Fibroblast of villous mesenchyme (primary cell): ENCODE results near the gene ARSG. TPM values are rescaled to one million over a fixed set of nuclear protein-coding genes. Genes with fewer than 3 reads are reported as not detected.

Experiments
- DNase-seq: peaks from one replicate; pipeline ENCODE4 v3.0.0-alpha.2; 2010; ENCODE audit warnings: low read depth
- H3K4me3 ChIP-seq: 2 replicates; pipeline ENCODE4 v1.5.1; 2011; ENCODE audit warnings: low read depth, mild to moderate bottlenecking, low read length
- total RNA-seq: library from RNA; depleted of rRNA; stranded (reverse); fragments of >200 nt; gene quantifications from 2 replicates; pipeline ENCODE4 v1.2.3, GENCODE V29; 2012
- TF ChIP-seq, protein P1 (sequence below): IDR thresholded peaks from 2 replicates; pipeline ENCODE4 v1.5.1; 2012; ENCODE audit warnings: low read depth, mild to moderate bottlenecking, low read length; ENCODE audit not compliant: insufficient read depth

ARSG gene
- total RNA-seq, 1 donor: 5.6 TPM

GRCh38 chr17:68439656-68440290 is 148.5 kb downstream of the ARSG start:
- no peak for DNase-seq
- TF ChIP-seq, protein P1, sequence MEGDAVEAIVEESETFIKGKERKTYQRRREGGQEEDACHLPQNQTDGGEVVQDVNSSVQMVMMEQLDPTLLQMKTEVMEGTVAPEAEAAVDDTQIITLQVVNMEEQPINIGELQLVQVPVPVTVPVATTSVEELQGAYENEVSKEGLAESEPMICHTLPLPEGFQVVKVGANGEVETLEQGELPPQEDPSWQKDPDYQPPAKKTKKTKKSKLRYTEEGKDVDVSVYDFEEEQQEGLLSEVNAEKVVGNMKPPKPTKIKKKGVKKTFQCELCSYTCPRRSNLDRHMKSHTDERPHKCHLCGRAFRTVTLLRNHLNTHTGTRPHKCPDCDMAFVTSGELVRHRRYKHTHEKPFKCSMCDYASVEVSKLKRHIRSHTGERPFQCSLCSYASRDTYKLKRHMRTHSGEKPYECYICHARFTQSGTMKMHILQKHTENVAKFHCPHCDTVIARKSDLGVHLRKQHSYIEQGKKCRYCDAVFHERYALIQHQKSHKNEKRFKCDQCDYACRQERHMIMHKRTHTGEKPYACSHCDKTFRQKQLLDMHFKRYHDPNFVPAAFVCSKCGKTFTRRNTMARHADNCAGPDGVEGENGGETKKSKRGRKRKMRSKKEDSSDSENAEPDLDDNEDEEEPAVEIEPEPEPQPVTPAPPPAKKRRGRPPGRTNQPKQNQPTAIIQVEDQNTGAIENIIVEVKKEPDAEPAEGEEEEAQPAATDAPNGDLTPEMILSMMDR: no peak
- H3K4me3 ChIP-seq: no peak overlapping the region

- no peak overlapping the region for H3K4me3 ChIP-seq
- TF ChIP-seq, protein P1: no peak
- DNase-seq: no peak
Measured at GRCh38 chr17:68440526-68440925, 149.2 kb downstream of the ARSG start.

DNA sequence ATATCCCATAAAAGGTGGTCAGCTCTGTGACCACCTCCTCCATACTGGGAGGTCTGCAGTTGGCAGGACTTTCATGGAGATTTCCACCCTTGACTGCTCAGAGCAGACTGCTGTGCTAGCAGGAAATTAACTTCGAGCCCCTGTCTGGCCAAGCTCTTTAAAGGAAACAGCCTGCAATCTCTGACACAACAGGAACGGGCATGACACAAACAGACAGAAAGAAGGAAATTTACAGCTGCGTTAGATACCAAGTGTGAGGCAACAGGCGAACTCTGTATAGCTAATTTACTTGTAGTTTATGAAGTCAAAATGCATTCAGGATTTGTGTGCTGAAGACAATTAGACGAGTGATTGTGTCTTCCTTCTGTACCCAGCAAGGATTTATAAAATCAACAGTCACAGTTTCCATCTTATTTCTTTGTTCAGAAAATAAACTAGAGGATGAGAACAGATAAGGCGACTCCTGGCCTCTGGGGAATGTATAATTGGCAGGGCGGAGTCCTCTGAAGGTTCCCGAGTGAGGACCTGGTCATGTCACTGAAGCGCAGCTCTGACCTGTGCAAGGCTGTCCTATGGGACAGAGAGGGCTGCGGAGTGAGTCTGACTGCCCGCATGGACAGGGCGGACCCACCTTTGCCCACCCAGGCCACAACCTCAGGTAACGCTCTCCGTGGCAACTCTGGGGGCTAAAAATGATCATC is 149.9 kb downstream of the ARSG start:
- TF ChIP-seq, protein P1: no peak
- no peak overlapping the region for H3K4me3 ChIP-seq
- DNase-seq: peak; percentile 79

- DNase-seq: no peak
- H3K4me3 ChIP-seq: no peak overlapping the region
- TF ChIP-seq, protein P1: no peak
Measured at GRCh38 chr17:68443972-68444464, 152.7 kb downstream of the ARSG start.

GRCh38 chr17:68445671-68446070 is 154.4 kb downstream of the ARSG start:
- no peak overlapping the region for H3K4me3 ChIP-seq
- no peak for DNase-seq
- TF ChIP-seq, protein P1: no peak

GRCh38 chr17:68446626-68447041 is 155.3 kb downstream of the ARSG start:
- TF ChIP-seq, protein P1: no peak
- H3K4me3 ChIP-seq: no peak overlapping the region
- DNase-seq: no peak
